K562 (cell line): ENCODE results near the gene TENM4. TPM values are rescaled to one million over a fixed set of nuclear protein-coding genes. Genes with fewer than 3 reads are reported as not detected.

Source experiments
- ATAC-seq: fragments of 200-7000 bp; cut with Tn5 transposase; 3 replicates; pipeline ENCODE4 v1.9.1; 2020; ENCODE audit warnings: moderate library complexity
- BruUV-seq: library from RNA; stranded (reverse); fragments of 400-500 nt; replicated peaks from 2 replicates; lab custom pipeline; 2021; lab: Mats Ljungman, UMichigan
- CTCF ChIA-PET: fragments of 300-600 bp; formaldehyde crosslinking; extraction: SDS; loops from one replicate; lab custom pipeline; 2021; ENCODE audit warnings: low intra/inter-chr PET ratio; lab: Yijun Ruan, JAX
- POLR2A ChIA-PET: fragments of 300-600, 350-650 bp; sonication (Branson Sonifier 250); formaldehyde crosslinking; extraction: SDS; loops from one replicate; lab custom pipeline; 2021; ENCODE audit warnings: antibody characterized with exemption, inconsistent platforms; lab: Yijun Ruan, JAX
- DNase-seq, 4 experiments: peaks; one replicate each; pipeline versions ENCODE4 v3.0.0 to v3.0.0-alpha.2; 2011 to 2018; ENCODE audit warnings: low spot score in 3 of 4, mixed read lengths in 3 of 4; ENCODE audit errors: extremely low read depth in 1 of 4
- FAIRE-seq: peaks from 2 replicates; lab custom pipeline; 2011; peaks lifted over from hg19 to GRCh38; lab: Jason Lieb, UNC
- H2AFZ ChIP-seq: 2 replicates; pipeline ENCODE4 v1.6.0; 2011; ENCODE audit warnings: low read depth, low read length, control low read depth, inconsistent platforms
- H3K27ac ChIP-seq: fragments of 200-600 bp; 3 replicates; pipeline ENCODE4 v1.8.0; 2011; ENCODE audit warnings: low read depth, mild to moderate bottlenecking, control low read depth, inconsistent platforms, low read length, moderate library complexity, mixed read lengths; ENCODE audit errors: extremely low read depth
- H3K27me3 ChIP-seq, 2 experiments: fragments of 300-600 bp in 1 of 2; 2 replicates in 1 of 2; 3 replicates in 1 of 2; pipeline versions ENCODE4 v1.6.0 to v1.8.0; 2011; ENCODE audit warnings: inconsistent platforms in 2 of 2, low read length in 2 of 2, mild to moderate bottlenecking in 1 of 2, mixed read lengths in 1 of 2, moderate library complexity in 1 of 2; ENCODE audit not compliant: control insufficient read depth in 2 of 2, insufficient read depth in 2 of 2
- H3K36me3 ChIP-seq: fragments of 300-600 bp; 3 replicates; pipeline ENCODE4 v1.8.0; 2011; ENCODE audit warnings: mild to moderate bottlenecking, low read length, inconsistent platforms; ENCODE audit not compliant: control insufficient read depth, insufficient read depth
- H3K4me1 ChIP-seq, 2 experiments: fragments of 200-600 bp in 1 of 2; replicated peaks in 1 of 2; 2 replicates in 1 of 2; 3 replicates in 1 of 2; pipeline versions ENCODE4 v1.5.1 to v1.8.0; 2011; ENCODE audit warnings: inconsistent platforms in 2 of 2, low read length in 2 of 2, mild to moderate bottlenecking in 1 of 2, mixed read lengths in 1 of 2, moderate library complexity in 1 of 2; ENCODE audit not compliant: control insufficient read depth in 2 of 2, insufficient read depth in 2 of 2
- H3K4me2 ChIP-seq: 2 replicates; pipeline ENCODE4 v1.6.1; 2011; ENCODE audit warnings: low read length, control low read depth, inconsistent platforms, mixed read lengths; ENCODE audit not compliant: insufficient read depth
- H3K4me3 ChIP-seq: fragments of 200-600 bp; sonication (generic), shearing (Covaris generic); 2 replicates; pipeline ENCODE4 v1.5.1; 2016; ENCODE audit warnings: control low read depth, inconsistent platforms
- H3K79me2 ChIP-seq: fragments of 200-600 bp; 3 replicates; pipeline ENCODE4 v1.8.0; 2011; ENCODE audit warnings: low read length, inconsistent platforms; ENCODE audit not compliant: control insufficient read depth, insufficient read depth
- H3K9ac ChIP-seq, 2 experiments: 2 replicates each; pipeline versions ENCODE4 v1.6.0 to v1.6.1; 2011; ENCODE audit warnings: low read depth in 2 of 2, low read length in 2 of 2, control low read depth in 1 of 2, inconsistent platforms in 1 of 2, mild to moderate bottlenecking in 1 of 2, mixed read lengths in 1 of 2; ENCODE audit not compliant: insufficient read depth in 1 of 2
- H3K9me1 ChIP-seq: one replicate; pipeline ENCODE4 v1.6.0; 2011; ENCODE audit warnings: inconsistent platforms, mild to moderate bottlenecking, low read length, moderate library complexity; ENCODE audit not compliant: control insufficient read depth, insufficient read depth
- H3K9me3 ChIP-seq: replicated peaks from 2 replicates; pipeline ENCODE4 v1.5.1; 2011; ENCODE audit warnings: low read depth, low read length, inconsistent platforms; ENCODE audit not compliant: control insufficient read depth, insufficient read depth
- H4K20me1 ChIP-seq: replicated peaks from 2 replicates; pipeline ENCODE4 v1.6.1; 2011; ENCODE audit warnings: low read length, inconsistent platforms, mixed read lengths; ENCODE audit not compliant: control insufficient read depth, insufficient read depth
- CBFB ChIP-seq: sonication (generic); formaldehyde crosslinking; IDR thresholded peaks from 2 replicates; pipeline ENCODE4 v1.4.0; 2020; ENCODE audit warnings: mild to moderate bottlenecking, missing genetic modification reagents
- MAFG ChIP-seq: fragments of 450-650 bp; conservative IDR thresholded peaks from 2 replicates; pipeline ENCODE4 v1.6.1; 2016; ENCODE audit warnings: missing genetic modification characterization, missing compliant biosample characterization
- POLR2G ChIP-seq: fragments of 200-400 bp; formaldehyde crosslinking; IDR thresholded peaks from 2 replicates; pipeline ENCODE4 v1.6.1; 2017; ENCODE audit warnings: low read depth, mild to moderate bottlenecking, antibody characterized with exemption, low read length, moderate library complexity
- SPI1 ChIP-seq: IDR thresholded peaks from 2 replicates; pipeline ENCODE4 v1.6.1; 2011; ENCODE audit warnings: low read depth, low read length, control low read depth, borderline replicate concordance
- TRIM25 ChIP-seq: fragments of 450-650 bp; IDR thresholded peaks from 2 replicates; pipeline ENCODE4 v1.7.0; 2016; ENCODE audit warnings: borderline replicate concordance
- ZKSCAN3 ChIP-seq: fragments of 250-450 bp; sonication (Bioruptor Pico); IDR thresholded peaks from 2 replicates; pipeline ENCODE4 v1.4.0; 2020
- ZNF431 ChIP-seq: sonication (generic); formaldehyde crosslinking; IDR thresholded peaks from 2 replicates; pipeline ENCODE4 v1.8.0; 2022; ENCODE audit warnings: mild to moderate bottlenecking, missing genetic modification reagents
- ZNF695 ChIP-seq: fragments of 450-650 bp; formaldehyde crosslinking; IDR thresholded peaks from 2 replicates; pipeline ENCODE4 v1.4.0; 2020; ENCODE audit warnings: mild to moderate bottlenecking, moderate library complexity
- WGBS: fragments of 100-300 bp; shearing (Covaris generic); methylation state at CpG from one replicate; pipeline ENCODE4 v1.1.6; 2016; ENCODE audit warnings: low coverage, mixed read lengths; ENCODE audit not compliant: insufficient coverage; ENCODE audit errors: missing lambda C conversion rate; 5-methylcytosine and 5-hydroxymethylcytosine counted together
- in situ Hi-C: fragments of 300-500 bp; cut with MboI; formaldehyde crosslinking; loops from 4 replicates; pipeline ENCODE4 v1.15.0; 2018; ENCODE audit warnings: inconsistent platforms, mixed read lengths
- intact Hi-C: fragments of 100-400 bp; cut with micrococcal nuclease; formaldehyde crosslinking; loops from 2 replicates; pipeline ENCODE4 v1.14.2; 2022
- polyA plus RNA-seq, 8 experiments: library from polyadenylated mRNA; depleted of rRNA in 4 of 8; stranded (reverse) in 5 of 8; unstranded in 3 of 8; fragments of >200 nt; fragmentation: Nextera tagmentation in 2 of 8; fragmentation: Illumina TruSeq in 1 of 8; extraction: Ambion mirVana in 2 of 8; extraction: Trizol in 1 of 8; gene quantifications; 2 replicates each; pipeline versions ENCODE4 v1.2.1 to v1.2.3, GENCODE V29; 2011 to 2014; ENCODE audit warnings: inconsistent platforms in 1 of 8, missing spikeins in 1 of 8
- total RNA-seq, 7 experiments: library from RNA; depleted of rRNA in 6 of 7; stranded (reverse); fragments of >200 nt in 6 of 7; fragmentation: Illumina TruSeq in 2 of 7; extraction: Trizol in 2 of 7; gene quantifications; 2 replicates each; pipeline versions ENCODE4 v1.2.1 to v1.2.3, GENCODE V29; 2011 to 2021; ENCODE audit warnings: low replicate concordance in 1 of 7
- TF ChIP-seq, protein P1 (sequence below), 2 experiments: IDR thresholded peaks; 2 replicates each; pipeline ENCODE4 v1.6.1; 2012; ENCODE audit warnings: improper control_type of control experiment in 2 of 2, low read depth in 2 of 2, low read length in 2 of 2, borderline replicate concordance in 1 of 2

Gene TENM4
- total and polyA plus RNA-seq, 9 of the 15 experiments (the other 6 are each of a cell fraction or from before 2014, with no cell fraction given): 0.16 TPM; not detected in 8

- no TSS peak for BruUV-seq
- H3K79me2 ChIP-seq: no peaks in the 10 kb centered on the region
- DNase-seq: no peak
- H3K27me3 ChIP-seq: peaks cover 0 to 6% of the 10 kb centered on the region in 2 experiments; a peak in 1 of 5 replicates
- H3K9ac ChIP-seq: no peak overlapping the region
- in situ Hi-C loops: no loop called here
- H3K9me3 ChIP-seq: no peaks in the 10 kb centered on the region
- WGBS: 0% methylated on average over 1 of the region's 1 CpG
- CTCF ChIA-PET: no interaction called here
- no peaks in the 10 kb centered on the region for H3K9me1 ChIP-seq
- no peaks in the 10 kb centered on the region for H3K36me3 ChIP-seq
- H3K4me2 ChIP-seq: no peak overlapping the region
- no peak for FAIRE-seq
- TF ChIP-seq CBFB (CRISPR knock-in tag): no peak
- no peak for TF ChIP-seq ZKSCAN3 (CRISPR knock-in tag)
- no peak for TF ChIP-seq POLR2G
- TF ChIP-seq, protein P1, sequence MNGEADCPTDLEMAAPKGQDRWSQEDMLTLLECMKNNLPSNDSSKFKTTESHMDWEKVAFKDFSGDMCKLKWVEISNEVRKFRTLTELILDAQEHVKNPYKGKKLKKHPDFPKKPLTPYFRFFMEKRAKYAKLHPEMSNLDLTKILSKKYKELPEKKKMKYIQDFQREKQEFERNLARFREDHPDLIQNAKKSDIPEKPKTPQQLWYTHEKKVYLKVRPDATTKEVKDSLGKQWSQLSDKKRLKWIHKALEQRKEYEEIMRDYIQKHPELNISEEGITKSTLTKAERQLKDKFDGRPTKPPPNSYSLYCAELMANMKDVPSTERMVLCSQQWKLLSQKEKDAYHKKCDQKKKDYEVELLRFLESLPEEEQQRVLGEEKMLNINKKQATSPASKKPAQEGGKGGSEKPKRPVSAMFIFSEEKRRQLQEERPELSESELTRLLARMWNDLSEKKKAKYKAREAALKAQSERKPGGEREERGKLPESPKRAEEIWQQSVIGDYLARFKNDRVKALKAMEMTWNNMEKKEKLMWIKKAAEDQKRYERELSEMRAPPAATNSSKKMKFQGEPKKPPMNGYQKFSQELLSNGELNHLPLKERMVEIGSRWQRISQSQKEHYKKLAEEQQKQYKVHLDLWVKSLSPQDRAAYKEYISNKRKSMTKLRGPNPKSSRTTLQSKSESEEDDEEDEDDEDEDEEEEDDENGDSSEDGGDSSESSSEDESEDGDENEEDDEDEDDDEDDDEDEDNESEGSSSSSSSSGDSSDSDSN (IDR thresholded peaks at IDR 0.05; ENCODE audit: borderline replicate concordance in 1 of 2, low read depth in 2 of 2, low read length in 2 of 2): no peak
- no peak for TF ChIP-seq ZNF431 (CRISPR knock-in tag)
- TF ChIP-seq SPI1: no peak
- TF ChIP-seq MAFG: no peak
- TF ChIP-seq ZNF695 (CRISPR knock-in tag): no peak
- TF ChIP-seq TRIM25: no peak
- TF ChIP-seq, all 486 proteins: peak for 0
- Histone ChIP-seq H3K4me1 (no peaks in the 10 kb centered on the region), H3K27ac (no peak overlapping the region), H4K20me1 (no peaks in the 10 kb centered on the region), H3K4me3 (no peak overlapping the region), H2AFZ (no peak overlapping the region)
- intact Hi-C loops: no loop called here
- no peak for ATAC-seq
- POLR2A ChIA-PET: interaction anchor here (0.8 kb wide), 1 partner anchor 9 kb away, joined by 5 read pairs; no protein-coding TSS in a partner anchor
These were observed 235.0 kb downstream of the TENM4 start for GRCh38 chr11:79205786-79206185.
